ENCODE data around the gene OR52B4.
"Not testable (repeated sequence)": the region's sequence is repeated elsewhere in the genome, so short reads cannot be mapped to it uniquely, and the experiment has no call there.

The OR52B4 gene

DNA sequence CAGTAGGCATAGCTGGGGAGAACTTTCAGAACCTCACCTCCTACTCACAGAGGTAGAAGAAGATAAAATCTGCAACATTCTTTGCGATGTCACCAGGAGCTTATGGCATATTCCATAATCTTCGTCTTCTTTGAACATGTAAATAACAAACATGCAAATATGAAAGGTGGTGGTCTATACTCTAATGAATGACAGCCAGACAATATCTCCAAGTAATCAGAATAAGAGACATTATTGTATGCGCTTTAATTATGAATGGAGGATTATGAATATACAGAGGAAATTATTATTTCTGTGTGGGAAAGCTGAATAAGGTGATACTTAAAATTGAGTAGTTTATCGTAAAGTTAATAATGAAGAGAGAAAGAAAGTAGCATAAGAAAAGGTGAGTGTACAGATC is at the start of gene OR52B4:
Gene OR52B4 (minus strand): TSS at position 101 of the 400 bp plus-strand sequence. CDS start 91 bp downstream, at position 10.
- DNase-seq = no peak

DNA sequence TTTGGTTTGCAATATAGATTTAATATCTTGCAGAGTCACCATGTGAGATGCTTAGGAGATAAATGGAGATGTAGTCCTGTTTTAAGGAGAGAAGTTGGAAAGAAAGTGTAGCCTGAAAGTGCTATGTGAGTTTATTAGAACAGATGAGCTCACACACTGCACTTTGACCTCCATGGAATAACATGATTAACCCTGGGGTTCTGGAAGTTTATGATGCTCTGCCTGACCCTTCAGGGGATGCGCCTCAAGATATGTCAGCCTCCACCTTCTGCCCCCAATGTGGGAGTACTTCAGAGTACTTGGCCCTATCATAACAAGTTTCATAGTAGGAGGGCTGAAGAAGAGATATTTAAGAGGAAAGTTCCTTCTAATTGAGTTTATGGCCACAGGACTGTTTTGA is 48.6 kb upstream of the OR52B4 start:
- DNase-seq = no peak

DNA sequence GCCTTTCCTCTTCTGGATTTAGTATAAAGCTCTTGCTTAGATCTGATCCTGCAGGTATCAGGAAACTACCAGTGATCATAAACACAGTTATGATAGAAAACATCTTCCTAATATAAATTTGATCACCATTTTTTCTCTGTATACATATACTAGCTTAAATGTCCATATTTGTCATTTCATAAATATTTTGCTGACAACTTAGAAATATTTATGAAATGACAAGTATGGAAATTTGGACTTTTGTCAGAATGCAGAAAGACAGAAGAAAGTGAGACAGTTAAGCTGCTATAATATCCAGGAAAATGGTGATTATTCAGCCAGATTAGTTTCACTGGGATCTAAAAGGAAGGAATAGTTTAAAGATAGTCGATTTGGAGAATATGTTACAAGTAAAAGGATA is 48.1 kb upstream of the OR52B4 start:
- no peak for DNase-seq

DNA sequence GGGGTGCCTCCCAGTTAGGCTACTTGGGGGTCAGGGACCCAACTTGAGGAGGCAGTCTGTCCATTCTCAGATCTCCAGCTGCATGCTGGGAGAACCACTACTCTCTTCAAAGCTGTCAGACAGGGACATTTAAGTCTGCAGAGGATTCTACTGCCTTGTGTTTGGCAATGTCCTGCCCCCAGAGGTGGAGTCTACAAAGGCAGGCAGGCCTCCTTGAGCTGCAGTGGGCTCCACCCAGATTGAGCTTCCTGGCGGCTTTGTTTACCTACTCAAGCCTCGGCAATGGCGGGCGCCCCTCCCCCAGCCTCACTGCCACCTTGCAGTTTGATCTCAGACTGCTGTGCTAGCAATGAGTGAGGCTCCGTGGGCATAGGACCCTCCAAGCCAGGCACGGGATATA is 38.0 kb upstream of the OR52B4 start:
- DNase-seq = not testable (repeated sequence)

DNA sequence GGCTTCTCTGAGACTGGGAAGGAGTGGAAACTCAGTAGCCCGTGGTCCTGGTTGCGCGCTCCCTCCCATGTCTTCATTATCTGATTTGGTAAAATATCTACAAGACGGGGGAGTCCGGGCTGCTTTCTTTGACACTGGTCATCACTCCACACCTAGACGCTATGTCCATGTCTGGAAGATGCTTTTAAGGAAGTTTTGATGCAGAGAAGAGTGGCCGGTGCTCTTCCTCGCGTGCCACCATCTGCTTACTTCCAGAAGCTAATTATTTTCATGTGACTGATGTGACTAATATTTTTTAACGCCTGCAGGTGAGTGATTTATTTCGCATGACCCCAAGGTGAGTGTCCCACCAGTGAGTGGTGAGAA is 25.7 kb upstream of the OR52B4 start:
- no peak for DNase-seq

- peak; percentile 77 to 86 for DNase-seq
These were observed 25.1 kb upstream of the OR52B4 start, which contains the start of gene TRIM21 for GRCh38 chr11:4393209-4393857. Gene TRIM21 (minus strand): TSS chr11:4393702. CDS start chr11:4390409, 3,293 bp downstream.

DNA sequence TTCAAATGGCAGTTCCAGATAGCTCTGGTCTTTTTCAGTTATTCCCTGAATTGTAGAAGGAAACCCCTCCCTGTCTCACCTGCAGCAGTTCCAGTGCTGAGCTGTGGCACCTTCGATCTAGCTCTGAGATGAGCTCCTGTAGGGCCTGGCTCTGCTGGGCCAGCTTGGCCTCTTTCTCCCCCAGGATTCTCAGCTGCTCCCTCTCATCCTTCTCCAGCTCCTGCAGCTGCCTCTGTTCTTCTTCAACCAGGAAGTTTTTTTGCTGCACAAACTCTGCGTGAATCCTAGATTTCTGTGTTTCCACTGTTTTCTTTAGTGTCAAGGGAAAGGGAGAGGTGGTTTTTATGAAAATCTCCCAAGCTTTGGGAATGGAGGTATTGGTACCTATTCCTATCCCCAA is 20.0 kb upstream of the OR52B4 start:
- DNase-seq = no peak

DNA sequence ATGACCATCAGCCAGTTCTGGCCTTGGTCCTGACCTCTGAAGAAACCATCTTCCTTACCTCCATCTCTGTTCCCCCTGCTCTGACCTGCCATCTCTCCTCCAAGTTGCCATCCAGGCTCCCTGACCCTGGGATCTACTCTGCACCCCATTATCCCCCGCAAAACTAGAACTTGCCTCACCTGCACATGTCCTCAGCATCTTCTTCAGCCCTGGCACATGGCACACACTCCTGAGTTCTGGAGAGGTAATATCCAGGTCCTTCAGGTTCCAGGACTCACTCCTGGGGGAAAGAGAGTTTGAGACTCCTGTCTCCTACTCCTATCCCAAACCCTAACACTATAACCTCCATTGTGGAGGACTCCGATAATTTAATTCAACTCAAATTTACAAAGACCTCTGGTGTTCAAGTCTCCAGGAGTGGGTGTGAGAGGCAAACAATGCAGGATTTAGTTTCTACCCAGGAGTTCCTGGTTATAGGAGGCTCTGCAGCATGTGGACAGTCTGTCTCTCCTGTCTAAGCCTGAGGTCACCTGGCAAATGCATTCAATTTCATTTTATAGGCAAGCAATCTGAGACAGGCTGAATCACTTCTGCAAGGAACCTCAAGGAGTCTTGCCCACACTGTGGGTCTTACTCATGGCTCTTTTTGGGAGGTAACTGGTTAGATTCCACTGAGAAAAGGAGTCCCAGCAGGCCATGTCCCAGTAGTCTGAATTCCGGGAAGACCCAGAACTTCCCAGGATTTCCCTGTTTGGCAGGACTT is 18.0 kb upstream of the OR52B4 start:
- DNase-seq = no peak

DNA sequence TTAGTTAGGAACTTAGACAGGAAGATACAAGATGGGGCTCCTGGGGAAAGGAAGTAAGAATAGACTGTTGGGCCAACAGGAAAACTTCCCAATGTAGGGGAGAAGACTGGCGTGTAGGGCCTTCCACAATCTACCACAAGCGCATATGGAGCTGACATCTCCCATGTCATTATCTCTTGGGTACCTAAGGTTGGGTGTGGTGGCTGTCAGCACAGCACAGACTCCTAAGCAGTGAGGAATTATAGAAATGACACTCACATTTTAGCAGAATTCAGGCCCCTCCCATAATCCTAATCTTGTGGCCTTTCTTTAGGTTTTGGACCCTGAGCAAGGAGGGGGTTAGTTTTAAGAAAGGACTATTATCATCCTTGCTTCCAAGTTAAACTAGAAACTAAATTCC is 13.7 kb upstream of the OR52B4 start:
- no peak for DNase-seq

DNA sequence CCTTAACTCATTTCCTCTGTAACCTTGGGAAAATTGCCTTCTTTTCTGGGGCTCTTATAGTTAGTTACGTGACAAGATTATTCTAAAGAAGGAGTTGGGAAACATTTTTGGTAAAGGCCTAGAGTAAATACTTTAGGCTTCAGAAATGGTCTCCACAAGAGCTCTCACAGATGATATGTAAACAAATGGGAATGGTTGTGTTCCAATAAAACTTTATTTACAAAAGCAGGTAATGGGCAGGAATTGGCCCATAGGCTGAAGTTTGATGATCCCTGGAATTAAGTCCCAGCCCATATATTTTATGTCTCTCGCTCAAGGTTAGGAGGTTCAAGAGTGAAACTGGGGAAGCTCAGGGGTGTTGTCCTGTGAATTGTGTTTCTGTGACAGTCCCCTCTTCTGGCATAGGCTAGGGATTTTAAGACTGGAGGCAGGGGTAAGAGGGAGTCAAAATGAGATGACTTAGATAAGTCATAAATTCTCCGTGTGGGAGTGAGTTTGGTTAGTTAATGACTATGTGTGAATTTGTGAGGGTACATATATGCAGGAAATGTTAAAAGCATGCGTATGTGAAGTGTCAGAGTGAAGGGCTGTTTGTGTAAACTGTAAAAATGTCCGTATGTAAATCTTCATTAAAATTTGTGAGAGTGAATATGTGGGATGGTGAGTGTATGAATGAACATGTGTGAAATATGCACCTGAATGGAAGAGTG is 7.4 kb upstream of the OR52B4 start:
- DNase-seq = no peak

DNA sequence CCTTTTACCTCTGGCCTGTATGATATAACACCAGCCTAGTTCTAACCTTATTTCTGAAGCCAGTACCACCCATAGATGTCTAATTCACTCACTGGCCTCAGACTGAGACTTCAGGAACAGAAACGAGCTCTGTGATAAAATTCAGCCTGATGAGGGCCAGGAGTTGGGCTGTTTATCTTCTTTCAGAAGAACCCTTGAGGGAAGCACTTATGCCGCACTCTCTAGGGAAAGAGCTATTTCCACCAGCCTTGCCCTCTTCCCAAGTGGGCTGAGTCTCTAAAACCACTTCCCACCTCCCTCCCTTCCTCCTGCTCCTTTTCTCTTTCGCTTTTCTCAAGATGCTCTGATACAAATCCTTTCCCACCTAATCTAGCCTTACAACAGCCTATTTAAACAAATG is 2.0 kb upstream of the OR52B4 start:
- DNase-seq = no peak

GRCh38 chr11:4348142-4348541 is 20.0 kb downstream of the OR52B4 start:
- not testable (repeated sequence) for DNase-seq

GRCh38 chr11:4345366-4345765 is 22.8 kb downstream of the OR52B4 start:
- DNase-seq = not testable (repeated sequence)

- not testable (repeated sequence) for DNase-seq
These were observed 33.8 kb downstream of the OR52B4 start for GRCh38 chr11:4334356-4334755.

Measured in stimulated activated CD4-positive, alpha-beta T cell treated with anti-CD3 and anti-CD28 coated beads, Interleukin-2, amount 100 ng/mL, for 48 hours (primary cell).